SK-N-SH (cell line): ENCODE results near the gene PKP1. TPM values are rescaled to one million over a fixed set of nuclear protein-coding genes. Genes with fewer than 3 reads are reported as not detected.

Experiments used
- CTCF ChIA-PET: fragments of 300-600, 350-600 bp; formaldehyde crosslinking; extraction: SDS; loops from one replicate; lab custom pipeline; 2021; lab: Yijun Ruan, JAX
- POLR2A ChIA-PET: fragments of 350-600 bp; sonication (Branson Sonifier 250); formaldehyde crosslinking; extraction: SDS; loops from one replicate; lab custom pipeline; 2020; ENCODE audit warnings: antibody characterized with exemption, inconsistent platforms; lab: Yijun Ruan, JAX
- DNase-seq: peaks from one replicate; pipeline ENCODE4 v3.0.0; 2012
- H2AFZ ChIP-seq: fragments of 200-600 bp; sonication (generic); 2 replicates; pipeline ENCODE4 v1.8.1; 2016; ENCODE audit warnings: antibody characterized with exemption, mild to moderate bottlenecking, low read depth
- H3F3A ChIP-seq: fragments of 200-600 bp; sonication (generic); replicated peaks from 2 replicates; pipeline ENCODE3; 2016; ENCODE audit warnings: antibody characterized with exemption, mild to moderate bottlenecking; ENCODE audit not compliant: insufficient read depth
- H3K27ac ChIP-seq, 2 experiments: fragments of 200-500 bp in 1 of 2; fragments of 200-600 bp in 1 of 2; sonication (Bioruptor generic) in 1 of 2; sonication (generic), shearing (Covaris generic) in 1 of 2; 2 replicates each; pipeline versions ENCODE4 v1.5.1 to v1.6.1; 2014 to 2016; ENCODE audit warnings: low read depth in 2 of 2, inconsistent platforms in 1 of 2, low read length in 1 of 2, mild to moderate bottlenecking in 1 of 2, mixed read lengths in 1 of 2
- H3K27me3 ChIP-seq: fragments of 200-600 bp; sonication (generic), shearing (Covaris generic); 2 replicates; pipeline ENCODE4 v1.6.1; 2016; ENCODE audit warnings: mixed run types; ENCODE audit not compliant: insufficient read depth
- H3K36me3 ChIP-seq, 2 experiments: fragments of 200-500 bp in 1 of 2; fragments of 200-600 bp in 1 of 2; sonication (Bioruptor generic) in 1 of 2; sonication (generic) in 1 of 2; replicated peaks in 1 of 2; 2 replicates each; pipeline versions ENCODE3 to v1.5.1; 2014 to 2016; ENCODE audit warnings: low read length in 1 of 2, mild to moderate bottlenecking in 1 of 2; ENCODE audit not compliant: insufficient read depth in 2 of 2, control insufficient read depth in 1 of 2
- H3K4me1 ChIP-seq, 2 experiments: fragments of 200-500 bp in 1 of 2; fragments of 200-600 bp in 1 of 2; sonication (Bioruptor generic) in 1 of 2; sonication (generic), shearing (Covaris generic) in 1 of 2; 2 replicates each; pipeline versions ENCODE4 v1.5.1 to v1.6.1; 2014 to 2016; ENCODE audit warnings: low read depth in 1 of 2, low read length in 1 of 2, mixed run types in 1 of 2; ENCODE audit not compliant: insufficient read depth in 2 of 2, control insufficient read depth in 1 of 2
- H3K4me2 ChIP-seq: fragments of 200-600 bp; sonication (generic), shearing (Covaris generic); 2 replicates; pipeline ENCODE4 v1.6.1; 2017; ENCODE audit warnings: mixed run types
- H3K4me3 ChIP-seq, 2 experiments: fragments of 200-500 bp in 1 of 2; fragments of 200-600 bp in 1 of 2; sonication (Bioruptor generic) in 1 of 2; sonication (generic), shearing (Covaris generic) in 1 of 2; 2 replicates each; pipeline versions ENCODE4 v1.5.1 to v1.8.1; 2014 to 2016; ENCODE audit warnings: low read depth in 2 of 2, inconsistent platforms in 1 of 2, low read length in 1 of 2, mild to moderate bottlenecking in 1 of 2, mixed read lengths in 1 of 2, moderate library complexity in 1 of 2
- H3K79me2 ChIP-seq: fragments of 200-600 bp; sonication (generic); 2 replicates; pipeline ENCODE4 v1.8.1; 2017; ENCODE audit warnings: mild to moderate bottlenecking; ENCODE audit not compliant: insufficient read depth
- H3K9ac ChIP-seq: fragments of 200-600 bp; sonication (generic); 2 replicates; pipeline ENCODE4 v1.6.1; 2017; ENCODE audit warnings: mixed run types
- H3K9me2 ChIP-seq: fragments of 200-600 bp; sonication (generic); 2 replicates; pipeline ENCODE4 v1.6.1; 2017; ENCODE audit warnings: mixed run types
- H3K9me3 ChIP-seq: fragments of 200-600 bp; sonication (generic); 2 replicates; pipeline ENCODE4 v1.6.1; 2017; ENCODE audit warnings: mixed run types, mild to moderate bottlenecking, moderate library complexity
- H4K20me1 ChIP-seq: fragments of 200-600 bp; sonication (generic); 2 replicates; pipeline ENCODE4 v1.6.1; 2017; ENCODE audit warnings: mild to moderate bottlenecking, mixed run types; ENCODE audit not compliant: insufficient read depth
- CHD2 ChIP-seq: fragments of 150-350 bp; IDR thresholded peaks from 2 replicates; pipeline ENCODE4 v1.6.1; 2018; ENCODE audit warnings: low read length; ENCODE audit not compliant: partially characterized antibody
- ELF1 ChIP-seq: IDR thresholded peaks from 2 replicates; pipeline ENCODE4 v1.4.0; 2012
- FOXM1 ChIP-seq: IDR thresholded peaks from 2 replicates; pipeline ENCODE4 v1.4.0; 2012; ENCODE audit warnings: low read depth, mild to moderate bottlenecking
- IRF3 ChIP-seq: fragments of 150-350 bp; IDR thresholded peaks from 2 replicates; pipeline ENCODE4 v1.6.1; 2016; ENCODE audit warnings: mild to moderate bottlenecking, low read depth, low read length
- JUND ChIP-seq: IDR thresholded peaks from 2 replicates; pipeline ENCODE4 v1.4.0; 2012
- MXI1 ChIP-seq: IDR thresholded peaks from 2 replicates; pipeline ENCODE4 v1.6.1; 2012; ENCODE audit warnings: mild to moderate bottlenecking, low read depth, low read length, improper control_type of control experiment
- NRF1 ChIP-seq: IDR thresholded peaks from 2 replicates; pipeline ENCODE4 v1.6.1; 2012; ENCODE audit warnings: low read depth, mild to moderate bottlenecking, low read length
- POLR2AphosphoS5 ChIP-seq: IDR thresholded peaks from 2 replicates; pipeline ENCODE4 v1.6.1; 2012; ENCODE audit warnings: low read depth, low read length
- RCOR1 ChIP-seq: fragments of 150-350 bp; IDR thresholded peaks from 2 replicates; pipeline ENCODE4 v1.6.1; 2017; ENCODE audit warnings: antibody characterized with exemption, low read length
- REST ChIP-seq: IDR thresholded peaks from 2 replicates; pipeline ENCODE4 v1.6.1; 2012; ENCODE audit warnings: mild to moderate bottlenecking, low read depth, low read length, moderate library complexity
- RFX5 ChIP-seq: IDR thresholded peaks from 2 replicates; pipeline ENCODE4 v1.6.1; 2012; ENCODE audit warnings: mild to moderate bottlenecking, improper control_type of control experiment, low read length
- SIN3A ChIP-seq: IDR thresholded peaks from 2 replicates; pipeline ENCODE4 v1.6.1; 2012; ENCODE audit warnings: low read depth, mild to moderate bottlenecking, low read length, moderate library complexity, borderline replicate concordance
- SMC3 ChIP-seq: IDR thresholded peaks from 2 replicates; pipeline ENCODE4 v1.6.1; 2012; ENCODE audit warnings: low read depth, low read length, improper control_type of control experiment
- TCF12 ChIP-seq: IDR thresholded peaks from 2 replicates; pipeline ENCODE4 v1.4.0; 2012
- USF1 ChIP-seq: IDR thresholded peaks from 2 replicates; pipeline ENCODE4 v1.4.0; 2012; ENCODE audit warnings: low read depth, borderline replicate concordance
- WGBS: methylation state at CpG from one replicate; pipeline ENCODE4 v1.1.6; 2017; ENCODE audit warnings: low lambda C conversion rate; 5-methylcytosine and 5-hydroxymethylcytosine counted together
- polyA plus RNA-seq, 3 experiments: library from polyadenylated mRNA; depleted of rRNA; stranded (reverse); fragments of >200 nt; gene quantifications; 2 replicates each; pipeline ENCODE4 v1.2.3, GENCODE V29; 2012
- TF ChIP-seq, protein P1 (sequence below): IDR thresholded peaks from 2 replicates; pipeline ENCODE4; 2012
- TF ChIP-seq, protein P2 (sequence below): fragments of 150-350 bp; IDR thresholded peaks from 2 replicates; pipeline ENCODE4 v1.6.1; 2017; ENCODE audit warnings: antibody characterized with exemption, low read length, low read depth, borderline replicate concordance
- TF ChIP-seq, protein P3 (sequence below): IDR thresholded peaks from 2 replicates; pipeline ENCODE4 v1.4.0; 2012; ENCODE audit warnings: low read depth
- TF ChIP-seq, protein P4 (sequence below): IDR thresholded peaks from 2 replicates; pipeline ENCODE4 v1.4.0; 2012; ENCODE audit warnings: low read depth, borderline replicate concordance

PKP1 gene
- polyA plus RNA-seq, 1 of the 3 experiments (the other 2 are of a cell fraction) = not detected

DNA sequence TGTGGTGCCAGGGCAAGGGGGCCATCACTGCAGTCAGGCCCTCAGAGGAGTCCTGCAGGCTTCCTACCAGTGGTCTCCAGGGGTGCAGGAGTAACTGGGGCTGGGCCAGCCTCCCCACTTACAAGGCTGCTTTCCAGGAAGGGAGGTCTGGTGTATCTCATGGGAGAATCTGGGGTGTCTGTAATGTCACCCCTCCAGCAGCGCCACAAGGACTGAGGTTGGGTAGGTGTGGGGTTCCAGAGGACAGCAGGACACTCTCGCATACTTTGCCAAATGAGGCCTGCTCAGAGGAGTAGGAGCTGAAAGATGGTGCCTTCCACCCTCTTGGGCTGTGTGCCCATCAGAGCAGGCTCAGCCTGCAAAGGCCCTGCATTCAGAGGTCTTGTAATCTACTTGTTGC is 47.2 kb downstream of the PKP1 start:
- Histone ChIP-seq H3K27me3 (no peaks in the 10 kb centered on the region), H3K4me3 (no peak overlapping the region), H3F3A (no peaks in the 10 kb centered on the region), H3K27ac (no peak overlapping the region), H3K9ac (no peak overlapping the region), H3K36me3 (no peaks in the 10 kb centered on the region), H4K20me1 (no peaks in the 10 kb centered on the region), H3K9me3 (no peaks in the 10 kb centered on the region), H3K4me2 (no peak overlapping the region), H2AFZ (no peak overlapping the region), H3K9me2 (no peaks in the 10 kb centered on the region), H3K79me2 (no peaks in the 10 kb centered on the region), H3K4me1 (peaks cover 0 to 9% of the 10 kb centered on the region in 2 experiments; a peak in 2 of 4 replicates)
- POLR2A ChIA-PET = no interaction called here
- TF ChIP-seq MXI1 = no peak
- TF ChIP-seq ELF1 = no peak
- TF ChIP-seq SIN3A = no peak
- TF ChIP-seq TCF12 = no peak
- TF ChIP-seq, protein P1, sequence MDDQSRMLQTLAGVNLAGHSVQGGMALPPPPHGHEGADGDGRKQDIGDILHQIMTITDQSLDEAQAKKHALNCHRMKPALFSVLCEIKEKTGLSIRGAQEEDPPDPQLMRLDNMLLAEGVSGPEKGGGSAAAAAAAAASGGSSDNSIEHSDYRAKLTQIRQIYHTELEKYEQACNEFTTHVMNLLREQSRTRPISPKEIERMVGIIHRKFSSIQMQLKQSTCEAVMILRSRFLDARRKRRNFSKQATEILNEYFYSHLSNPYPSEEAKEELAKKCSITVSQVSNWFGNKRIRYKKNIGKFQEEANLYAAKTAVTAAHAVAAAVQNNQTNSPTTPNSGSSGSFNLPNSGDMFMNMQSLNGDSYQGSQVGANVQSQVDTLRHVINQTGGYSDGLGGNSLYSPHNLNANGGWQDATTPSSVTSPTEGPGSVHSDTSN = no peak
- TF ChIP-seq, protein P2, sequence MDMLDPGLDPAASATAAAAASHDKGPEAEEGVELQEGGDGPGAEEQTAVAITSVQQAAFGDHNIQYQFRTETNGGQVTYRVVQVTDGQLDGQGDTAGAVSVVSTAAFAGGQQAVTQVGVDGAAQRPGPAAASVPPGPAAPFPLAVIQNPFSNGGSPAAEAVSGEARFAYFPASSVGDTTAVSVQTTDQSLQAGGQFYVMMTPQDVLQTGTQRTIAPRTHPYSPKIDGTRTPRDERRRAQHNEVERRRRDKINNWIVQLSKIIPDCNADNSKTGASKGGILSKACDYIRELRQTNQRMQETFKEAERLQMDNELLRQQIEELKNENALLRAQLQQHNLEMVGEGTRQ = no peak
- TF ChIP-seq, protein P3, sequence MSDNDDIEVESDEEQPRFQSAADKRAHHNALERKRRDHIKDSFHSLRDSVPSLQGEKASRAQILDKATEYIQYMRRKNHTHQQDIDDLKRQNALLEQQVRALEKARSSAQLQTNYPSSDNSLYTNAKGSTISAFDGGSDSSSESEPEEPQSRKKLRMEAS = no peak
- TF ChIP-seq FOXM1 = no peak
- TF ChIP-seq CHD2 = no peak
- no peak for TF ChIP-seq SMC3
- no peak for TF ChIP-seq IRF3
- TF ChIP-seq RFX5 = no peak
- no peak for TF ChIP-seq USF1
- TF ChIP-seq, protein P4, sequence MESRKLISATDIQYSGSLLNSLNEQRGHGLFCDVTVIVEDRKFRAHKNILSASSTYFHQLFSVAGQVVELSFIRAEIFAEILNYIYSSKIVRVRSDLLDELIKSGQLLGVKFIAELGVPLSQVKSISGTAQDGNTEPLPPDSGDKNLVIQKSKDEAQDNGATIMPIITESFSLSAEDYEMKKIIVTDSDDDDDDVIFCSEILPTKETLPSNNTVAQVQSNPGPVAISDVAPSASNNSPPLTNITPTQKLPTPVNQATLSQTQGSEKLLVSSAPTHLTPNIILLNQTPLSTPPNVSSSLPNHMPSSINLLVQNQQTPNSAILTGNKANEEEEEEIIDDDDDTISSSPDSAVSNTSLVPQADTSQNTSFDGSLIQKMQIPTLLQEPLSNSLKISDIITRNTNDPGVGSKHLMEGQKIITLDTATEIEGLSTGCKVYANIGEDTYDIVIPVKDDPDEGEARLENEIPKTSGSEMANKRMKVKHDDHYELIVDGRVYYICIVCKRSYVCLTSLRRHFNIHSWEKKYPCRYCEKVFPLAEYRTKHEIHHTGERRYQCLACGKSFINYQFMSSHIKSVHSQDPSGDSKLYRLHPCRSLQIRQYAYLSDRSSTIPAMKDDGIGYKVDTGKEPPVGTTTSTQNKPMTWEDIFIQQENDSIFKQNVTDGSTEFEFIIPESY = no peak
- no peak for TF ChIP-seq NRF1
- no peak for TF ChIP-seq JUND
- TF ChIP-seq REST = no peak
- no peak for TF ChIP-seq POLR2AphosphoS5
- TF ChIP-seq RCOR1 = no peak
- CTCF ChIA-PET = interaction anchor here (2.2 to 2.5 kb wide), 2 partner anchors 31 to 76 kb away, joined by 7 to 8 read pairs; no protein-coding TSS in a partner anchor
- DNase-seq = no peak
- WGBS = 86% methylated on average over 1 of the region's 2 CpGs
